ENCODE results near the gene HARS1.
"Not testable (repeated sequence)": the region's sequence is repeated elsewhere in the genome, so short reads cannot be mapped to it uniquely, and the experiment has no call there.

The HARS1 gene, protein sequence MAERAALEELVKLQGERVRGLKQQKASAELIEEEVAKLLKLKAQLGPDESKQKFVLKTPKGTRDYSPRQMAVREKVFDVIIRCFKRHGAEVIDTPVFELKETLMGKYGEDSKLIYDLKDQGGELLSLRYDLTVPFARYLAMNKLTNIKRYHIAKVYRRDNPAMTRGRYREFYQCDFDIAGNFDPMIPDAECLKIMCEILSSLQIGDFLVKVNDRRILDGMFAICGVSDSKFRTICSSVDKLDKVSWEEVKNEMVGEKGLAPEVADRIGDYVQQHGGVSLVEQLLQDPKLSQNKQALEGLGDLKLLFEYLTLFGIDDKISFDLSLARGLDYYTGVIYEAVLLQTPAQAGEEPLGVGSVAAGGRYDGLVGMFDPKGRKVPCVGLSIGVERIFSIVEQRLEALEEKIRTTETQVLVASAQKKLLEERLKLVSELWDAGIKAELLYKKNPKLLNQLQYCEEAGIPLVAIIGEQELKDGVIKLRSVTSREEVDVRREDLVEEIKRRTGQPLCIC

DNA sequence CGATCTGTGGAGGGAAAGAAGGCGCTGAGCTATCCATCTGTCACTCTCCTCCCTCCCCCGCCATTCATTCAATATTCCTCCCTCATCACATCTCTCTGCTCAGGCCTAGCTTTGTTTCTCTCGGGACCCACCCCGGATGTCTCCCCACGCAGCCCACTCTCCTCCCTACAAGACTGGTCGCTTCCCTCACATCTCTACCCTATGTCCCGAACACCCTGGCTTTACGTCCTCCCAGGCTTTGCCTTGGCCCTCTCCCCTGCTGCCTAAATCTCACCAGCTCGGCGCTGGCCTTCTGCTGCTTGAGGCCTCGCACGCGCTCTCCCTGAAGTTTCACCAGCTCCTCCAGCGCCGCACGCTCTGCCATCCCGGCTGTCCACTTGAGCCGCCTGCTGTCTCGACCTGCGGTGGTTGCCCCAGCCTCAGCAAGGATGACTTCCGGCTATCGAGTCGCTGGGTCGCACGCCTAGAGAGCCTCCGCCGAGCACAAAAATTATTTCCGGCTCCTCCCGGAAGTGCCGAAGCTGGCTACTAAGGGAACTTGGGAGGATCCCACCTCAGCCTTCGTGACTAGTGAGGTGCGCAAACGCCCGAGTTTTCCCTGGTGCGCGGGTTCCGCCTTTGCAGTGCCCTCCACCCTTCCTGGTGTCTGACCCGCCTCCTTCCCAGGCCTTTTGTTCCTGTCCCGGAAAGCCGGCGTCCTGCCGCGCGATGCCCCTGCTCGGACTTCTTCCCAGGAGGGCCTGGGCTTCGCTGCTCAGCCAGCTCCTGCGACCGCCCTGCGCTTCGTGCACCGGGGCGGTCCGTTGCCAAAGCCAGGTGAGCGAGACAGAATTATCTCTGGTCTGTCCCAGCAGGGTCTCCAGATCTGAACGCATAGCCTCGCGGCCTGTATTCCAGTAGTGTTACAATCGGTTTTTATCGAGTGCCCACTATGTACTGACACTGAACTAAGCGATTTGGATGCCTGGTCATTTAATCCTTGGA lies at the start of gene HARS1, which contains the start of gene HARS2:
HARS1 (minus strand) TSS at position 430 of the 984 bp plus-strand sequence; CDS start at position 364, 66 bp downstream.
HARS2 (plus strand) TSS at position 515 of the 984 bp plus-strand sequence; CDS start at position 709, 194 bp downstream.
- peak; percentile 80 for DNase-seq

- DNase-seq, result no peak
Observed at GRCh38 chr5:140737486-140737885, 46.3 kb upstream of the HARS1 start.

DNA sequence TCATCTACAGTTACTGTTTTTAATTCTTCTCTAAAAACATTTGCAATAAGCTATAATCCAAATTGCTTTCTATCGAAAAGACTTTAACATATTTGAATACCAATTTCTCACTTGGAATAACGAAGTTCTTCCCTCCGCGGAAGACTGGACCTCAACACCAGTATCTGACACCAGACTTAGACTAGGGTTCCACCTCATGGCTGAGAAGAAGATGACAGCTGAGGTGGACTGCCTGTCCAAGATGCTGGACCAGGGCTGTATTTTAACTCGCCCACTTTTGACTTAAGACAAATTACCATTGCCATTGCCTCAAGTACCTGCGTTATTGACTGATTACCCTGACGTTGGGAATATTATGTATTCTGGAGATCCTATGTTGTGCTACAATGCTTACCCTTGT lies 43.2 kb upstream of the HARS1 start:
- DNase-seq, result no peak

DNA sequence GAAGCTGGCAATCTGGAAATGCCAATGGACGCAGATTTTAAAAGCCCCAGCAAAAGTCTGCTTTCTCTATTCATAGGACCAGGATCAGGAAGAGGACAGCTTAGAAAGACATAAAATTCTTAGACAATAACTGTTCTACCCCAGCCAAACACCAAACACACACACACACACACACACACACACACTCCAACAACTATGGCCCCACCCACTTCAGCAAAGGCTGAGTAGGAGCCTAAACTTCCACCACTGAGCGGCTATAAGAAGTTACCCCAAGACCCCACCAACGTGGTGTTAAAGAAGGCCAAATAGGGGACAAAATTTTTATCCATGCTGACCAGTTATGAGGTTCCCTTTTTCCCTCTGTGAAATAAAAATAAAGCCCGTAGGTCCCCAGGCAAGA lies 41.9 kb upstream of the HARS1 start:
- DNase-seq, result no peak

DNA sequence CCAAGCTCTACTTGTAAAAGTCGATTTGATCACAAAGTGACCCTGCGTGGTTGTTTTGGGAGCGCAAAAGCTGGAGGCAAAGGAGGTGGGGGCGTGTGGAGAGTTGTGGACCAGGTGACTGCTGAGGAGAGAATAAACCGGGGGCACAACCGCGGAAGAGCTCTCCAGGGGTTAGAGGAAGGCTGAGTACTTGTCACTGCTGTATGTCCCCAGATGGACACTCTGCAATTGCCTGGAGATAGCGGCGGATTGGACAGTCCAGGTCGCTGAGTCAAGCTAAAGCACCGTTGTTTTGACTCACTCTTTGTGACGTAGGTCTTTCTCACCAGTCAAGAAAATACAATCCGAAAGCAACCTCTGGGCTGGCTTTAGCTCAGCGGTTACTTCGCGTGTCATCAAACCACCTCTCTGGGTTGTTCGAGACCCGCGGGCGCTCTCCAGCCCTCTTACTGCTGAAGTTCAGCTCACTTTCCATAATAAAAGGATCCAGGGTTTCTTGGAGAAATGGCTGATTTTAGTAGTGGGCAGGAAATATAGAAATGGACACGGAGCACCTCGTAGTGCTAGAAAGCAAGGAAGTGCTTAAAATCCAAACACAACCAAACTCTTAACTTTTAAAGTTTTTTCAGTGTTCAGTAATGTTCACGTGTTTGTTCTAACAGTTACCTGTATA lies 34.8 kb upstream of the HARS1 start:
- peak; percentile 45 for DNase-seq

DNA sequence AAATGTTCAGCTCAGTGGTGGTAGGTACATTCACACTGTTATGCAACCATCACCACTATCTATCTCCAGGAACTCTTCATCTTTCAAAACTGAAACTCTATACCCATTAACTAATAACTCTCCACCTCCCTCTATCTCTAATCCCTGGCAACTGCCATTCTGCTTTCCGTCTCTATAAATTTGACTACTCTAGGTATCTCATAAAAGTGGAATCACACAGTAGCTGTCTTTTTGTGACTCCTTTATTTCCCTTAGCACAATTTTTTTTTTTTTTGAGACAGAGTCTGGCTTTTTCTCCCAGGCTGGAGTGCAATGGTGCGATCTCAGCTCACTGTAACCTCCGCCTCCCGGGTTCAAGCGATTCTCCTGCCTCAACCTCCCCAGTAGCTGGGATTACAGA lies 30.2 kb upstream of the HARS1 start:
- not testable (repeated sequence) for DNase-seq

DNA sequence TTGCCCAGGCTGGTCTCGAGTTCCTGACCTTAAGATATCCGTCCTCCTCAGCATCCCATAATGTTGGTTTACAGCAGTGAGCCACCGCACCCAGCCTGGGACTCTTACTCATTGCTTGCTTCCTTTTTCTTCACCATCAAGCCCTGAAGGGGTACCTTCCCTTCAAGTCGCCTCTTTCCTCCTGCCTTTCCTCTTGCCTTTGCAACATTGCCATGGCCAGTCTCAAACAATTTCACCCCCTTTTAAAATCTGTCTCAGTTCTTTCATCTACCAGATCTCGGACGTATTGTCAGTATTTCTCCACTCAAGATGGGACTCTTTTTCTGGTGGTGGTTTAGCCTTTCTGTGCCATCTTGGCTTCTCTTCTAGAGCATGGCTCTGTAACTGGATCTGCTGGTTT lies 29.6 kb upstream of the HARS1 start:
- DNase-seq, result not testable (repeated sequence)

DNA sequence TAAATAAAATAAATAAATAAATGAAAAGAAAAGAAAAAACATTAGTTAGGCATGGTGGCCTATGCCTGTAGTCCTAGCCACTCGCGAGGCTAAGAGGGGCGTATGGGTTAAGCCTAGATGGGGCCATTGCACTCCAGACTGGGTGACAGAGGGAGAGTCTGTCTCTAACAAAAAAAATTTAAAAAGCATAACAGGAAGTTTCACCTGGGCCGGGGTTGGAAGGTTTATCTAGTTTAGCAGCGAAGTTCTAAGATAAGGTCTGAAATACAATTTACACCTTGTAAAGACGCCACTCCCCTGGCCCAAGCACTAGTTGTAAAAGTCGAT lies 27.1 kb upstream of the HARS1 start:
- DNase-seq, result no peak

DNA sequence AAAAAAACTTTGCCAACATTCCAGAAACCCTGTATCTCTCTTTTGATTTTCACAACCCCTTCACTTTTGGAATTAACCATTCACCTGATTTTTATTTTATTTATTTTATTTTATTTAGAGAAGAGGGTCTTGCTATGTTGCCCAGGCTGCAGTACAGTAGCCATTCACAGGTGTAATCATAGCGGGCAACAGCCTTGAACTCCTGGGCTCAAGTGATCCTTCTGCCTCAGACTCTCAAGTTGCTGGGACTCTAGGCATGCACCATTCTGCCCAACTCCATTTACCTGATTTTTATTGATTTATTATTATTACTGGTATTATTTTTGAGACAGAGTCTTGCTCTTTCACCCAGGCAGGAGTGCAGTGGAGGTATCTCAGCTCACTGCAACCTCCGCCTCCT lies 25.1 kb upstream of the HARS1 start:
- DNase-seq, result not testable (repeated sequence)

DNA sequence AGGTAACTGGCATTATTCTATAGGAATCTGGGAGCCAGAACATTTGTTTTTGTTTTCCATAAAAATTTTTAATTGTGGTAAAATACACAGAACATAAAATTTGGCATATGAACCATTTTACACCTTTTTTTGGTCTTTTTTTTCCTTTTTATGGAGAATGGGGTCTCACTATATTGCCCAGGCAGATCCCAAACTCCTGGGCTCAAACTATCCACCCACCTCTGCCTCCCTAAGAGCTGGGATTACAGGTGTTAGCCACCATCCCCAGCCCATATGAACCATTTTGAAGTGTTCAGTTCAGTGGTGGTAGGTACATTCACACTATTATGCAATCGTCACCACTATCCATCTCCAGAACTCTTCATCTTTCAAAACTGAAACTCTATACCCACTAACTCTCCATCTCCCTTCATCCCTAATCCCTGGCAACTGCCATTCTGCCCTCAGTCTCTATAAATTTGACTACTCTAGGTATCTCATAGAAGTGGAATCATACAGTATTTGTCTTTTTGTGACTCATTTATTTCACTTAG lies 22.5 kb upstream of the HARS1 start:
- DNase-seq, result no peak

DNA sequence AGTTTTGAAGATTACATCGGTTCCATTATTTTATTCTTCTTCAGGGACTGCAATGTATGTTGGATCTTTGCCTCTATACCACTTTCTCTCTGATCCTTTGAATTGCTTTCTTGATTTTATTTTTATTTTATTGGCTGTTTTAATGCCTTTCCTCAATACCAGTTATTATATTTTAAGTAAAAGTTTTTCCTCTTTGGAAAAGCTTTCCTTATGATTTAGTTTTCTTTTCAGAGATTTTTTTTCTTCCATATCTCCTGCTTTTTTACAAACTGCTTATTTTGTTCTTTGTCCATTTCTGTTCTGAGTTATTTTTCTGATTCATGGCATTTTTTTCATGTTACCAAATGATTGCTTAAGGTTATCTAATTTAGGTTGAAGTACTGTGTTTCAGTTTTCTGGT lies 20.6 kb upstream of the HARS1 start:
- no peak for DNase-seq

- DNase-seq, result peak; percentile 86
Observed at GRCh38 chr5:140710899-140711552, 19.9 kb upstream of the HARS1 start.

DNA sequence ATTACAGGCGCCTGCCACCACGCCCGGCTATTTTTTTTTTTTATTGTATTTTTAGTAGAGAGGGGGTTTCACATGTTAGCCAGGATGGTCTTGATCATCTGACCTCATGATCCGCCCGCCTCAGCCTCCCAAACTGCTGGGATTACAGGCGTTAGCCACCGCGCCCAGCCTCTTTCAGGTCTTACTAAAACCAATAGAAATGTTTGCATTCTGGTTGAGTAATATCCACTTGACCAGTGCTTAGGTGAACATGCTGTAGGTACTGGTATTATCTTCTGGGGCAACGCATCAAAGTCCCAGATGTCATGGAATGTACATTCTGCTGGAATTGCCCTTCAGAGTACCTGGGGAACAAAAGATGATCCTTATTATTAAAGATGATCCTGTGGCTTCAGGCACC lies 17.6 kb upstream of the HARS1 start:
- DNase-seq, result not testable (repeated sequence)

DNA sequence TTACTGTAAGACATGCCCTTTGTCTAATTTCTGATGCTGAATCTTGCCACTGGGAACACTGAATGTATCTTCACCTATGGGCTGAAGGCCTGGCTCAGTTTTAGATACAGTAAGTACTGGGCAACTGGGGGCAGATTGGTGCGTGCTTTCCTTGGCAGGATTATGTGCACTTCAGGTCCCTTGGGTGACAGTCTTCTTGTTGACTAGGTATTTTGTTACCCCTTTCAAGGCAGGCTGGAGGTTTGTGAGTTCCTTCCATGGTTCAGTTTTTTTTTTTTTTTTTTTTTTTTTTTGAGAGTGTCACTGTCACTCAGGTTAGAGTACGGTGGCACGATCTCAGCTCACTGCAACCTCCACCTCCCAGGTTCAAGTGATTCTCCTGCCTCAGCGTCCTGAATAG lies 16.6 kb upstream of the HARS1 start:
- no peak for DNase-seq

DNA sequence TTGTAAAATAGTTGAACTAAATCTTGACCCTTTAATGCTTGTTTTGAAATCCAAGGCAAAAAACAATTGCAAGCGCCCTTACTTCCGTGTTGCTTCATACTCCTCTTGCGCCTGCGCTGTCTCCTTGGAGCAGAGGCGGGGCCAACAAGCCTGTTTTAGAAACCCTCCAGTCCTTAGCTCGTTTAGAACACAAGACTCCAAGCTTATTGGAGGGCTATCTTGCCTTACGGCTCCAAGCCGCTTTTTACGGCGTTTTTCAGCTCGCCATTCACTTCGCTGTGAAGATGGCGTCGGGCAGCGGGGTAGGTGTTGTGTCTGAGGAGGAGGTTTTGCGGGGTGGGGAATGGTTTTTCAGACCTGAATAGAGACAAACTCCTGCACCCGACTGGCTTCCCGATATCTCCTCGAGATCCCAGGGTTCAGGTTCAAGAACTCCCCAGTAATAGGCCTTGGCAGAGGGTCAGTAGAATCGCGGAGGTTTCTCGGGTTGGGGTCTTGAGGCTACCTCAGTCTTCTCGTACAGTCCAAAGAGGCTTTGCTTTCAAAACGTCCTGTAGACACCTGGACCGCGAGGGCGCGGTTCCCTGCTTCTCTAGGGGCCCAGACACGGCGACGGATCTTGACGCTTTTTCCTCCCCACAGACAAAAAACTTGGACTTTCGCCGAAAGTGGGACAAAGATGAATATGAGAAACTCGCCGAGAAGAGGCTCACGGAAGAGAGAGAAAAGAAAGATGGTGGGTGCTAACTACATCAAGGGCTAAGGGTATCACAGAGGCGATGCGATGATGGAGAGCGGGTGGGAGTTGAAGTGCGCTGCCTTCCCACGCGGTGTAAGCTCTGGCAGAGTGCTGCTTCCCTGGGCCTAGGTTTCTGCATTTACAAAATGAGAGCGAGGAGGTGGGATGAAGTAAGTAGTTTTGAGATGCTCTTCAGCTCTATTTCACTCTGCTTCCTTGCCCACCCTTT lies 9.3 kb upstream of the HARS1 start, which contains the start of gene ZMAT2:
ZMAT2 (plus strand) TSS at position 271 of the 968 bp plus-strand sequence; CDS start at position 285, 14 bp downstream.
- peak; percentile 92 for DNase-seq

DNA sequence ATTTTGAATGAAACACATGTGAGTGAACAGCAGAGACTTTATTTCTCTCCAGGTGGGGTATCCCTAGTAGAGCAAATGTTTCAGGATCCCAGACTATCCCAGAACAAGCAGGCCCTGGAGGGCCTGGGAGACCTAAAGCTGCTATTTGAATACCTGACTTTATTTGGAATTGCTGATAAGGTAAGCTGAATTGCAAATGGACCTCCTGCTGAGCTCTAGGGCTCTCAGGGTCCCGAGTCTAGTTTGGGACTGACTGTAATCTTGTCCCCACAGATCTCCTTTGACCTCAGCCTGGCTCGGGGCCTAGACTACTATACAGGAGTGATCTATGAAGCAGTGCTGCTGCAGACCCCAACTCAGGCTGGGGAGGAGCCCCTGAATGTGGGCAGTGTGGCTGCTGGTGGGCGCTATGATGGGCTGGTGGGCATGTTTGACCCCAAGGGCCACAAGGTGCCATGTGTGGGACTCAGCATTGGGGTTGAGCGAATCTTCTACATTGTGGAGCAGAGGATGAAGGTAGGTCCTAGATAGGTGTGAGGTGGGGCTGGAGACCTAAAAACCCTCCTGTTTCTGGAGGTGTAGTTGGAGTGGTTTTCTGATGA lies 5.8 kb upstream of the HARS1 start:
- DNase-seq, result no peak

- no peak for DNase-seq
Observed at GRCh38 chr5:140694276-140694675, 3.1 kb upstream of the HARS1 start.

- no peak for DNase-seq
Observed at GRCh38 chr5:140690376-140690932, 716 bp downstream of the HARS1 start.

GRCh38 chr5:140678993-140679392 lies 12.2 kb downstream of the HARS1 start:
- no peak for DNase-seq

- DNase-seq, result no peak
Observed at GRCh38 chr5:140677947-140678346, 13.2 kb downstream of the HARS1 start.
